Endothelial cell of umbilical vein (primary cell): ENCODE measurements around the gene PDLIM5. TPM values are rescaled to one million over a fixed set of nuclear protein-coding genes. Genes with fewer than 3 reads are reported as not detected.

Experiments
- BruUV-seq: library from RNA; stranded (reverse); fragments of 400-500 nt; replicated peaks from 2 replicates; lab custom pipeline; 2021; lab: Mats Ljungman, UMichigan
- CTCF ChIA-PET: fragments of 300-600, 350-600 bp; sonication (Branson Sonifier 250); formaldehyde crosslinking; loops from one replicate; lab custom pipeline; 2021; ENCODE audit warnings: antibody characterized with exemption, inconsistent platforms; lab: Charles Lee
- POLR2A ChIA-PET: fragments of 300-600, 350-600 bp; sonication (Branson Sonifier 250); formaldehyde crosslinking; loops from one replicate; lab custom pipeline; 2021; ENCODE audit warnings: antibody characterized with exemption, inconsistent platforms; lab: Charles Lee
- DNase-seq: peaks from one replicate; pipeline ENCODE4 v3.0.0-alpha.2; 2011; ENCODE audit warnings: low read depth, low spot score
- FAIRE-seq: peaks from 2 replicates; lab custom pipeline; 2011; peaks lifted over from hg19 to GRCh38; lab: Jason Lieb, UNC
- H2AFZ ChIP-seq: 2 replicates; pipeline ENCODE4 v1.6.0; 2012; ENCODE audit warnings: low read depth, low read length, control low read depth, inconsistent platforms
- H3K27ac ChIP-seq: 2 replicates; pipeline ENCODE4 v1.5.1; 2011; ENCODE audit warnings: low read depth, mild to moderate bottlenecking, control low read depth, low read length, moderate library complexity; ENCODE audit not compliant: insufficient read depth
- H3K27me3 ChIP-seq, 2 experiments: 2 replicates each; pipeline versions ENCODE4 v1.6.0 to v1.6.1; 2011; ENCODE audit warnings: low read length in 2 of 2, mixed read lengths in 1 of 2; ENCODE audit not compliant: control insufficient read depth in 2 of 2, insufficient read depth in 2 of 2
- H3K36me3 ChIP-seq, 2 experiments: 2 replicates in 1 of 2; 3 replicates in 1 of 2; pipeline ENCODE4 v1.5.1; 2011; ENCODE audit warnings: low read length in 2 of 2, mild to moderate bottlenecking in 1 of 2, moderate library complexity in 1 of 2; ENCODE audit not compliant: control insufficient read depth in 2 of 2, insufficient read depth in 2 of 2; ENCODE audit errors: extremely low read depth in 1 of 2
- H3K4me1 ChIP-seq: 3 replicates; pipeline ENCODE4 v1.5.1; 2011; ENCODE audit warnings: mild to moderate bottlenecking, low read length; ENCODE audit not compliant: control insufficient read depth, insufficient read depth; ENCODE audit errors: extremely low read depth
- H3K4me2 ChIP-seq: 2 replicates; pipeline ENCODE4 v1.6.1; 2011; ENCODE audit warnings: low read length, control low read depth, mixed read lengths; ENCODE audit not compliant: insufficient read depth
- H3K4me3 ChIP-seq, 3 experiments: fragments of 200-600 bp in 1 of 3; sonication (generic), shearing (Covaris generic) in 1 of 3; replicated peaks in 1 of 3; 2 replicates each; pipeline ENCODE4 v1.5.1; 2011 to 2016; ENCODE audit warnings: control low read depth in 3 of 3, low read length in 3 of 3, mild to moderate bottlenecking in 2 of 3, inconsistent platforms in 1 of 3, low read depth in 1 of 3, moderate library complexity in 1 of 3; ENCODE audit not compliant: insufficient read depth in 1 of 3
- H3K79me2 ChIP-seq: 2 replicates; pipeline ENCODE4 v1.6.0; 2012; ENCODE audit warnings: low read length, inconsistent platforms; ENCODE audit not compliant: control insufficient read depth, insufficient read depth
- H3K9ac ChIP-seq: replicated peaks from 2 replicates; pipeline ENCODE3; 2011; ENCODE audit warnings: low read length, control low read depth; ENCODE audit not compliant: insufficient read depth; ENCODE audit errors: extremely low read depth
- H3K9me1 ChIP-seq: replicated peaks from 3 replicates; pipeline ENCODE4 v1.6.0; 2011; ENCODE audit warnings: mild to moderate bottlenecking, low read length; ENCODE audit not compliant: control insufficient read depth, insufficient read depth; ENCODE audit errors: extremely low read depth
- H3K9me3 ChIP-seq: replicated peaks from 2 replicates; pipeline ENCODE4 v1.5.1; 2012; ENCODE audit warnings: low read length, inconsistent platforms; ENCODE audit not compliant: control insufficient read depth, insufficient read depth
- H4K20me1 ChIP-seq: replicated peaks from 2 replicates; pipeline ENCODE3; 2011; ENCODE audit warnings: mild to moderate bottlenecking, low read length; ENCODE audit not compliant: control insufficient read depth, insufficient read depth; ENCODE audit errors: extremely low read depth
- EZH2 ChIP-seq: IDR thresholded peaks from 2 replicates; pipeline ENCODE4 v1.6.1; 2012; ENCODE audit warnings: borderline replicate concordance, low read depth, mild to moderate bottlenecking, moderate library complexity, low read length, inconsistent platforms; ENCODE audit not compliant: severe bottlenecking
- JUN ChIP-seq: IDR thresholded peaks from 2 replicates; pipeline ENCODE4 v1.6.1; 2011; ENCODE audit warnings: borderline replicate concordance, low read depth; ENCODE audit not compliant: insufficient read length, insufficient read depth
- MAX ChIP-seq: IDR thresholded peaks from 2 replicates; pipeline ENCODE4 v1.6.1; 2011; ENCODE audit not compliant: insufficient read depth, insufficient read length
- MYC ChIP-seq: IDR thresholded peaks from one replicate; pipeline ENCODE4 v1.6.1; 2011; ENCODE audit warnings: mild to moderate bottlenecking, low read depth, low read length
- POLR2A ChIP-seq: IDR thresholded peaks from 2 replicates; pipeline ENCODE4 v1.6.1; 2012; ENCODE audit warnings: low read depth, mild to moderate bottlenecking, control low read depth, low read length
- dilution Hi-C: fragments of 300-500 bp; cut with MboI; formaldehyde crosslinking; loops from one replicate; pipeline ENCODE4 v1.15.0; 2019; ENCODE audit warnings: low sequenced_read_pairs; ENCODE audit not compliant: extremely low pct_ligation_motif_present
- intact Hi-C: fragments of 100-400 bp; cut with micrococcal nuclease; formaldehyde crosslinking; loops from one replicate; pipeline ENCODE4 v1.10.0; 2022
- polyA plus RNA-seq, 4 experiments: library from polyadenylated mRNA; depleted of rRNA in 3 of 4; stranded (reverse) in 3 of 4; unstranded in 1 of 4; fragments of >200 nt; gene quantifications; 2 replicates each; pipeline versions ENCODE4 v1.2.1 to v1.2.3, GENCODE V29; 2011 to 2012; ENCODE audit warnings: missing spikeins in 1 of 4
- total RNA-seq: library from RNA; stranded (reverse); gene quantifications from 2 replicates; pipeline ENCODE4 v1.2.3, GENCODE V29; 2021
- TF ChIP-seq, protein P1 (sequence below), 2 donors: IDR thresholded peaks; 1 replicate in 1 of 2; 2 replicates in 1 of 2; pipeline ENCODE4 v1.5.1; 2011; ENCODE audit warnings: low read length in 2 of 2, mild to moderate bottlenecking in 2 of 2, moderate library complexity in 2 of 2, control low read depth in 1 of 2, inconsistent platforms in 1 of 2, low read depth in 1 of 2; ENCODE audit not compliant: insufficient read depth in 1 of 2; ENCODE audit errors: extremely low read depth in 1 of 2

The PDLIM5 gene
- total and polyA plus RNA-seq, 2 donors (not counting 3 experiments of a cell fraction or from before 2014, with no cell fraction given) = 243 to 310 TPM

- FAIRE-seq (no peak), DNase-seq (no peak)
- BruUV-seq = no TSS peak
- dilution Hi-C loops (no loop called here), intact Hi-C loops (loop anchor here (2.0 kb wide), 1 partner anchor 27 kb away; no protein-coding TSS in a partner anchor)
- Histone ChIP-seq H3K9ac (no peak overlapping the region), H3K9me3 (no peaks in the 10 kb centered on the region), H3K9me1 (no peaks in the 10 kb centered on the region), H3K79me2 (peaks cover 100% of the 10 kb centered on the region), H3K36me3 (peaks cover 0 to 12% of the 10 kb centered on the region in 2 experiments), H4K20me1 (no peaks in the 10 kb centered on the region), H3K4me3 (no peak overlapping the region), H3K27ac (no peak overlapping the region), H3K4me1 (peaks cover 42% of the 10 kb centered on the region), H3K27me3 (no peaks in the 10 kb centered on the region), H3K4me2 (peak overlapping the region; percentile 9), H2AFZ (no peak overlapping the region)
- TF ChIP-seq, protein P1, sequence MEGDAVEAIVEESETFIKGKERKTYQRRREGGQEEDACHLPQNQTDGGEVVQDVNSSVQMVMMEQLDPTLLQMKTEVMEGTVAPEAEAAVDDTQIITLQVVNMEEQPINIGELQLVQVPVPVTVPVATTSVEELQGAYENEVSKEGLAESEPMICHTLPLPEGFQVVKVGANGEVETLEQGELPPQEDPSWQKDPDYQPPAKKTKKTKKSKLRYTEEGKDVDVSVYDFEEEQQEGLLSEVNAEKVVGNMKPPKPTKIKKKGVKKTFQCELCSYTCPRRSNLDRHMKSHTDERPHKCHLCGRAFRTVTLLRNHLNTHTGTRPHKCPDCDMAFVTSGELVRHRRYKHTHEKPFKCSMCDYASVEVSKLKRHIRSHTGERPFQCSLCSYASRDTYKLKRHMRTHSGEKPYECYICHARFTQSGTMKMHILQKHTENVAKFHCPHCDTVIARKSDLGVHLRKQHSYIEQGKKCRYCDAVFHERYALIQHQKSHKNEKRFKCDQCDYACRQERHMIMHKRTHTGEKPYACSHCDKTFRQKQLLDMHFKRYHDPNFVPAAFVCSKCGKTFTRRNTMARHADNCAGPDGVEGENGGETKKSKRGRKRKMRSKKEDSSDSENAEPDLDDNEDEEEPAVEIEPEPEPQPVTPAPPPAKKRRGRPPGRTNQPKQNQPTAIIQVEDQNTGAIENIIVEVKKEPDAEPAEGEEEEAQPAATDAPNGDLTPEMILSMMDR (IDR thresholded peaks at IDR 0.05; ENCODE audit: extremely low read depth in 1 of 2, insufficient read depth in 1 of 2, low read depth in 1 of 2, low read length in 2 of 2) = no peak
- TF ChIP-seq POLR2A (no peak), EZH2 (no peak), MYC (no peak), JUN (no peak), MAX (no peak)
- POLR2A ChIA-PET = no interaction called here
- CTCF ChIA-PET = interaction anchor here (2.0 kb wide), 1 partner anchor 52 kb away, joined by 12 read pairs; no protein-coding TSS in a partner anchor
These were observed 7.9 kb downstream of the PDLIM5 start for GRCh38 chr4:94459462-94460161.
